Measurements from ENCODE around the gene SNPH.

The SNPH gene

GRCh38 chr20:1307571-1307971 lies 41.5 kb downstream of the SNPH start:
- DNase-seq = no peak

GRCh38 chr20:1308067-1308701 lies 42.1 kb downstream of the SNPH start:
- DNase-seq = no peak

- no peak for DNase-seq
Observed at GRCh38 chr20:1308702-1309095, 42.6 kb downstream of the SNPH start.

DNA sequence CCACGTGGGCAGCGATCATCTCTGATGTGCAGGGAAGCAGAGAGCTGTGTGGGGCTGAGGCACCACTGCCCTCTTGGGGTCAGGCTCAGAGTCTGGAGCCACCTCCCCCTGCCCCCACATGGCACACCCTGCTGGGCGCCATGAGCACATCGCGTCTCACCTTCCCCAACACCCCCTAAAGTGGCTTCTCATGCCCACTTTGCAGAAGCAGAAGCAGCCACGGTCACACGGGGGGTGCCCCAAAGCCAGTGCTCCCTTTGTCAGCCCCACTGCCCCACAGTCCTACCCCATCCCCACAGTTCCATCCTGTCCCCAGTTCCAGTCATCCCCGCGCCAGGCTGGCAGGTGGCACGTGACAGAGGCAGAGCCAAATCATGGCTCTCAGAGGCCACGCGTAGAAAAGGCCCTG lies 43.3 kb downstream of the SNPH start:
- DNase-seq = no peak

- DNase-seq = no peak
Observed at GRCh38 chr20:1310071-1310470, 44.0 kb downstream of the SNPH start.

GRCh38 chr20:1310506-1311190 lies 44.6 kb downstream of the SNPH start:
- DNase-seq = no peak

DNA sequence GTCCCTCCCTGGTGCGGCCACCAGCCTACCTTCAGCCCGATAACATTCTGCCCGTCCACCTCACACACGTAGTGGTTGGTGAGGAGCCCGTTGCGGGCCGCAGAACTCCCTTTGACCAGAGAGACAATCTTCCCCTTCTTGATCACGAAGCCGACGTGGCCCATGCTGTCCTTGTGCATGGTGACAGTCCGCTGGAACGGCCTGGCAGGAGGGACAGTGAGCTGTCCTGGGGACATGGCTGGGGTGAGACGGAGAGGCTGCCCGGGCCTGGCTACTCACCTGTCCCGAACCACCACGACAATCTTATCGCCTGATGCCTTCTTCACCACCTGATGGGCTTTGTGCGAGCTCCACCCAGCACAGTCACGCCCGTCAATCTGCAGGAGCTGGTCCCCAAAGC lies 46.2 kb downstream of the SNPH start:
- DNase-seq = no peak

DNA sequence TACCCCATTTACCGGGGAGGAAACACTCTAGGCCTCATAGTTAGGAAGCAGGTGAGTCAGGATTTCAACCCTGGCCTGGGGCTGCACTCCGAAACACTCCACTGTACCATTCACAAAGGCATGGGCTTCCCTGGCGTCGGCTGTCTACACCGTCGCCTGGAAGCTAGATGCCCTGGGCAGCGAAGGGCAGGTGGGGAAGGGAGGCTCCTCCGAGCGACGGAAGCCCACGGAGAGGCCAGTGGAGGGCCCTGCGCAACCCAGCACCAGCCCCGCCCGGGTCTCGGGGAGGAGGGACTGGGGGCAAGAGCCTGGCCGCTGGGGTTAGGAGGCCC lies 46.8 kb downstream of the SNPH start:
- no peak for DNase-seq

GRCh38 chr20:1313236-1313964 lies 47.3 kb downstream of the SNPH start:
- DNase-seq = peak; percentile 75 to 93

- no peak for DNase-seq
Observed at GRCh38 chr20:1315804-1316203, 49.7 kb downstream of the SNPH start.

GRCh38 chr20:1317545-1318255 lies 51.6 kb downstream of the SNPH start:
- no peak for DNase-seq

DNA sequence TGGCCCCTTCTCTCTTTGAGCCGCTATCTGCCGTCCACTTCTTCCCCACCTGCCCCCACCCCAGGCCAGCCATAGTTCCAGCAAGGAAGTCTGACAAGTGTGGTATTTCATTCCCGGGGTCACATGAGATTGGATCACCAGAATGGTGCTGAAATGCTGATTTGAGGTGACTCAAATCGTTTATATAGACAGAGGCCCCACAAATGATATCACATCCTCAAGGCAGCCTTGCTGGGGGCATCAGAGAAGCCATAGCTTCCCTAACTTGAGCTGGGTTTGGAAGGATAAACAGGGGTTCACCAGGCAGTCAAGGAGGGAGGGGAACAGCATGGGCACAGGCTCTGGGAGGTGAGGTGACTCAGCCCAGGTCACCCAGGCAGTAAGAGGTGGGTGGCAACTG lies 53.0 kb downstream of the SNPH start:
- no peak for DNase-seq

- DNase-seq = no peak
Observed at GRCh38 chr20:1319462-1319861, 53.4 kb downstream of the SNPH start.

DNA sequence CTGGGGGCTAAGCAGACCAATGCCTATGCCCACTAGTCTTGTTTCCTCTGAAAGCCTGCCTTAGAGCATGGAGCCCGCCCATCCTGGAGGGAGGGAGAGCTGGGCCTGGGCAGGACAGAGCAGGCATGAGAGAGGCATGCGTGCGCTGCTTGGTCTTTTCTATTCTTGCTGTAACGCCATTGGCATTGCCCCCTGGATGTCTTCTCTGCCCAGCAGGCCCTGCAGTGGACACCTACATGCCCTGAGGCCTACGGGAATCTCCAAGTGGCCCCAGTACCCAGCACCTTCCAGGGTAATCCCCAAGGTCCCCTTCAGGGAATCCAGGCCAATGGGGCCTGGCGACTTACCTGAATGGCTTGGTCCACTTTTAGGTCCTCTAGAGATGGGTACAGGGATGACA lies 53.9 kb downstream of the SNPH start:
- no peak for DNase-seq

DNA sequence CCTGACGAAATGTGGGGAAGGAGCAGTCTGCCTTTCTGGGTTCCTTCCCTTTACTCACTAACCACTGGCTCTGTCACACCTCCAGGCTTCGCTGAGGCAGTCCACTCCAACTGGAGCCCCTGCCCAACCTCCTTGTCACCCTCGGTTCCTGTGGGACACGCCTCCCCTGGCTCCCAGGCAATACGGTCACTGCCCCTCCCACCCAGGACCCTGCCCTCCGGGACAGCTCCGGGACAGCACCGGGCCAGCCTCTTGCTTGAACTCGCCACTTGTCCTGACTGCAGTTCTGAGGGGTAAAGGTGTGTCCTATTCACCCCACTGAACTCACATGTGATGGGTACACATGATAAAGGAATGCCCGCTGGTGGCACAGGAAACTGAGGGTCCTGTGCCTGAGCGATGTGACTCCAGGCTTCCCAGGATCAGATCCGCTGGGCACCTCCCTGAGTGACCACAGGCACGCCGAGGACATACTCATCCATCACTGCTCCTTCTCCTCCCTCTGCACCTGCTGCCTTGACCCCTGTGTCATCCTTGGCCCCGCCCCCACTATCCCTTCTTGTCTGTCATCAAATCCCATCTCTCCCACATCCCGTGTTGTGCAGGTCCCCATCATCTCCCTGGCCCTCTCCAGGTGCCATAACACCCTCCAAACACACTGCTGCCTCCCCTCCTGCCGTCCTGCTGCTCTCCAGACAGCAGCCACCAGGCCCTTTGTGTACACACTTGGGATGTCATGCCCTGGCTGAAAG lies 55.0 kb downstream of the SNPH start:
- no peak for DNase-seq

DNA sequence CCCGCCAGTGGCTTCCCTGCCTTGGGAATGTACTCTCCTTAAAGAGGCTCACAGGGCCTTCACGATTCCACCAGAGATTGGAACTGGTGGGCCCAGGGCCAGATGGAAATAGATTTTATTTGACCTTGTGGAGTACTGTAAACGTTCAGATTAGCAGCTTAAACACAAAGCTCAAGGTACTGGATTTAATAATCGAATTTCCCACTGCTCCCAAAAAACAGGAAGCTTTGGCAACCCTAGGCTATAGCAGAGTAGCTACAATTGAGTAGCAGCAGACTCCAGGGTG lies 55.5 kb downstream of the SNPH start:
- no peak for DNase-seq

GRCh38 chr20:1322511-1323245 lies 56.6 kb downstream of the SNPH start:
- DNase-seq = no peak

DNA sequence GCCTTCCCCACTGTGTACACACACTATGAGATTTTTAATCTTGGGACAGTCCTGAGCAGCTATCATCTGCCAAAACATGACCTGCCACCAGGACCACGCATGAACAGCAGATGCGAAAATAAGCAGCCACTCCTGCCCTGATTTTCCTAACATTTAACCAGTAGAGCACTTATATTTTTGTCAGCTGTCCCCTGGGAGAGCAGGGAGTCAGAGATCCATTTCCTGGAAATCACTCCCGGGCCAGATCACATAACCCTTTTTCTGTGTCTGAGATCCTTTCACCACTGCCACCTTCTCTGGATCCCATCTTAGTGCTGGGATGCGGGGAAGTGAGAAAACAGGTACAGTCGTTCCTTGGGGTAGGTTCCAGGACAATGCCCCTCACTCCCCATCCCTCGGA lies 57.2 kb downstream of the SNPH start:
- peak in 1 of 2 experiments; percentile 22 for DNase-seq

DNA sequence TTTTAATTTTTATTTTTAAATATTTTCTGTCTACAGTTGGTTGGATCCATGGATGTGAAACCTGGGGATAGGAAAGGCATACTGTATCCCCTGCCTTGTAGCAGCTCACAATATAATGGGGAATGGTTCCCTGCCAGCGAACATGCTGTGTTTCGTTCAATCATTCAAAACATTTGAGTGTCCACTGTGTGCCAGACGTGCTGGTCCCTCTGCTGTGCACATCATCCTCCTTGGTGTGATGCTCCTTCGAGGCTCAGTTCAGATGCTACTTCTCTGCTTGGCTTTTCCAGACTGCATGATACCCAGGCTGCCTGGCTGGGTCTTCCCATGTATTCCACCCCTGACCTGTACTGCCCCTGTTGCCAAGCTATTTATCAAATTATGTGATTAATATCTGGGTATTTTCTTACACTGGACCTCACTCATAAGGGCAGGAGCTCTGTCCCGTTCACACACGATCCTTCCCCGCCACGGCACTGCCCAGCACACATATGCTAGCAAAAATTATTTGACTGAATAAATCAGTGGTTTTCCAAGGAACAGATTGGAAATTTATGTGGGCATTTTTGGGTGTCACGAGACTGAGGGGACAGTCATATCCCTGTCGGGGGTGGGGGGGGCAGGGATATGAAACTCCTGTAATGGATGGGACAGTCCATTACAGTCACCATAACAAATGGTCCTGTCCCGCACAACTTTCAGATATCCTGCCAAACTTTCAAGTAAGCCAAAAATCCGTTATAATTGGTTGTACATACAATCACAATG lies 57.9 kb downstream of the SNPH start:
- DNase-seq = no peak

GRCh38 chr20:1324598-1325172 lies 58.6 kb downstream of the SNPH start:
- no peak for DNase-seq
